A673 (cell line): ENCODE measurements around the gene PNPLA5.

Source experiments
- EZH2 ChIP-seq: fragments of 200-600 bp; sonication (generic); IDR thresholded peaks from 2 replicates; pipeline ENCODE4 v1.6.1; 2017; ENCODE audit warnings: borderline replicate concordance, low read depth, mild to moderate bottlenecking, mixed read lengths, antibody characterized with exemption, low read length; ENCODE audit not compliant: poor library complexity, severe bottlenecking
- TF ChIP-seq, protein P1 (sequence below): fragments of 300-800, 200-600 bp; sonication (generic); conservative IDR thresholded peaks from 2 replicates; pipeline ENCODE4 v1.5.1; 2017; ENCODE audit warnings: low read depth, mild to moderate bottlenecking, antibody characterized with exemption, low read length, moderate library complexity, mixed read lengths

DNA sequence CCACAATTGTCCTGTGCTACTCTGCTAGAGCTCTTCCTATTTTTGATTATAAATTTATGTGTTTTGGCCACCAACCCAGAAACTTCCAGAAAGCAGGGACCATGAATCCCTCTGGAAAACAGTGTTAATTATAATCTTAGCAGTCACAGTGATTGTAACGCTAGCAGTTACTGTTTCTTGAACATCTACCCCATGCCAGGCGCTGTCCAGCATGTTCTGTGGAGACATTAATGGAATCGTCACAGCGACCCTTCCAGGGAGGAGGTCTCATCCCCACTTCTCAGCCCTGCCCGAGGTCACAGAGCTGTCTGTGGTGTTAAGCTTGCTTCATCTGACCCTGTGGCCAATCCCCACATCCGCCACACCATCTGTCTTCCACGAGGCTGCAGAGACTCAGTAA is 13.9 kb upstream of the PNPLA5 start:
- TF ChIP-seq, protein P1, sequence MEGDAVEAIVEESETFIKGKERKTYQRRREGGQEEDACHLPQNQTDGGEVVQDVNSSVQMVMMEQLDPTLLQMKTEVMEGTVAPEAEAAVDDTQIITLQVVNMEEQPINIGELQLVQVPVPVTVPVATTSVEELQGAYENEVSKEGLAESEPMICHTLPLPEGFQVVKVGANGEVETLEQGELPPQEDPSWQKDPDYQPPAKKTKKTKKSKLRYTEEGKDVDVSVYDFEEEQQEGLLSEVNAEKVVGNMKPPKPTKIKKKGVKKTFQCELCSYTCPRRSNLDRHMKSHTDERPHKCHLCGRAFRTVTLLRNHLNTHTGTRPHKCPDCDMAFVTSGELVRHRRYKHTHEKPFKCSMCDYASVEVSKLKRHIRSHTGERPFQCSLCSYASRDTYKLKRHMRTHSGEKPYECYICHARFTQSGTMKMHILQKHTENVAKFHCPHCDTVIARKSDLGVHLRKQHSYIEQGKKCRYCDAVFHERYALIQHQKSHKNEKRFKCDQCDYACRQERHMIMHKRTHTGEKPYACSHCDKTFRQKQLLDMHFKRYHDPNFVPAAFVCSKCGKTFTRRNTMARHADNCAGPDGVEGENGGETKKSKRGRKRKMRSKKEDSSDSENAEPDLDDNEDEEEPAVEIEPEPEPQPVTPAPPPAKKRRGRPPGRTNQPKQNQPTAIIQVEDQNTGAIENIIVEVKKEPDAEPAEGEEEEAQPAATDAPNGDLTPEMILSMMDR: no peak
- no peak for TF ChIP-seq EZH2
